Tibial nerve (tissue), 4 donors: Measurements from ENCODE around the gene COL10A1.

Experiments used
- EP300 ChIP-seq, 2 donors: sonication (generic); formaldehyde crosslinking; IDR thresholded peaks; one replicate each; pipeline ENCODE4 v1.6.1; 2017; ENCODE audit warnings: antibody characterized with exemption in 2 of 2, mild to moderate bottlenecking in 1 of 2
- POLR2A ChIP-seq, 2 donors: fragments of 450-650 bp; IDR thresholded peaks; one replicate each; pipeline ENCODE4 v1.6.1; 2017; ENCODE audit warnings: antibody characterized with exemption in 2 of 2, mild to moderate bottlenecking in 2 of 2, moderate library complexity in 2 of 2
- TF ChIP-seq, protein P1 (sequence below), 5 experiments: fragments of 200-600 bp in 3 of 5; fragments of 450-650 bp in 2 of 5; sonication (generic) in 3 of 5; IDR thresholded peaks; one replicate each; pipeline ENCODE4 v1.5.1; 2016 to 2019; ENCODE audit warnings: antibody characterized with exemption in 5 of 5, mild to moderate bottlenecking in 3 of 5, moderate library complexity in 2 of 5

GRCh38 chr6:116152620-116153019 is 26.7 kb upstream of the COL10A1 start:
- TF ChIP-seq EP300 (IDR thresholded peaks at IDR 0.05) (no peak), POLR2A (IDR thresholded peaks at IDR 0.05) (no peak)
- TF ChIP-seq, protein P1, sequence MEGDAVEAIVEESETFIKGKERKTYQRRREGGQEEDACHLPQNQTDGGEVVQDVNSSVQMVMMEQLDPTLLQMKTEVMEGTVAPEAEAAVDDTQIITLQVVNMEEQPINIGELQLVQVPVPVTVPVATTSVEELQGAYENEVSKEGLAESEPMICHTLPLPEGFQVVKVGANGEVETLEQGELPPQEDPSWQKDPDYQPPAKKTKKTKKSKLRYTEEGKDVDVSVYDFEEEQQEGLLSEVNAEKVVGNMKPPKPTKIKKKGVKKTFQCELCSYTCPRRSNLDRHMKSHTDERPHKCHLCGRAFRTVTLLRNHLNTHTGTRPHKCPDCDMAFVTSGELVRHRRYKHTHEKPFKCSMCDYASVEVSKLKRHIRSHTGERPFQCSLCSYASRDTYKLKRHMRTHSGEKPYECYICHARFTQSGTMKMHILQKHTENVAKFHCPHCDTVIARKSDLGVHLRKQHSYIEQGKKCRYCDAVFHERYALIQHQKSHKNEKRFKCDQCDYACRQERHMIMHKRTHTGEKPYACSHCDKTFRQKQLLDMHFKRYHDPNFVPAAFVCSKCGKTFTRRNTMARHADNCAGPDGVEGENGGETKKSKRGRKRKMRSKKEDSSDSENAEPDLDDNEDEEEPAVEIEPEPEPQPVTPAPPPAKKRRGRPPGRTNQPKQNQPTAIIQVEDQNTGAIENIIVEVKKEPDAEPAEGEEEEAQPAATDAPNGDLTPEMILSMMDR (IDR thresholded peaks at IDR 0.05) = no peak
